ENCODE measurements around the gene CCDC68.
"Not testable (repeated sequence)": the region's sequence is repeated elsewhere in the genome, so short reads cannot be mapped to it uniquely, and the experiment has no call there.

CCDC68 gene

GRCh38 chr18:54867131-54867530, 92.1 kb downstream of the CCDC68 start:
- no peak for DNase-seq

GRCh38 chr18:54860941-54861340, 98.3 kb downstream of the CCDC68 start:
- DNase-seq, result no peak

GRCh38 chr18:54859667-54860421, 99.4 kb downstream of the CCDC68 start:
- no peak for DNase-seq

GRCh38 chr18:54857499-54857898, 101.8 kb downstream of the CCDC68 start:
- no peak for DNase-seq

- DNase-seq, result no peak
These were observed 103.1 kb downstream of the CCDC68 start for GRCh38 chr18:54856105-54856646.

- not testable (repeated sequence) for DNase-seq
These were observed 104.2 kb downstream of the CCDC68 start for GRCh38 chr18:54855050-54855449.

GRCh38 chr18:54852780-54853675, 106.2 kb downstream of the CCDC68 start:
- no peak for DNase-seq
